Astrocyte (in vitro differentiated cells and primary cell): ENCODE data around the gene PTPN14. TPM values are rescaled to one million over a fixed set of nuclear protein-coding genes. Genes with fewer than 3 reads are reported as not detected.

Source experiments
- DNase-seq: peaks from one replicate; pipeline ENCODE4 v3.0.0-alpha.2; 2010; ENCODE audit warnings: low read depth
- FAIRE-seq: peaks from 2 replicates; lab custom pipeline; 2011; peaks lifted over from hg19 to GRCh38; lab: Jason Lieb, UNC
- H2AFZ ChIP-seq: 2 replicates; pipeline ENCODE4 v1.6.0; 2012; ENCODE audit warnings: low read depth, low read length, inconsistent platforms
- H3K27ac ChIP-seq: 2 replicates; pipeline ENCODE4 v1.5.1; 2011; ENCODE audit warnings: low read depth, low read length, inconsistent platforms
- H3K27me3 ChIP-seq: 2 replicates; pipeline ENCODE4 v1.6.0; 2011; ENCODE audit warnings: low read length, inconsistent platforms; ENCODE audit not compliant: insufficient read depth
- H3K36me3 ChIP-seq: 2 replicates; pipeline ENCODE4 v1.5.1; 2011; ENCODE audit warnings: low read length, inconsistent platforms; ENCODE audit not compliant: insufficient read depth
- H3K4me1 ChIP-seq: 2 replicates; pipeline ENCODE4 v1.5.1; 2011; ENCODE audit warnings: low read length, inconsistent platforms; ENCODE audit not compliant: insufficient read depth
- H3K4me2 ChIP-seq: 2 replicates; pipeline ENCODE4 v1.6.0; 2012; ENCODE audit warnings: low read length, inconsistent platforms
- H3K4me3 ChIP-seq: 2 replicates; pipeline ENCODE4 v1.5.1; 2011; ENCODE audit warnings: low read depth, mild to moderate bottlenecking, low read length, inconsistent platforms; ENCODE audit not compliant: insufficient read depth
- H3K79me2 ChIP-seq: 2 replicates; pipeline ENCODE4 v1.6.0; 2012; ENCODE audit warnings: mild to moderate bottlenecking, low read length, inconsistent platforms; ENCODE audit not compliant: insufficient read depth
- H3K9ac ChIP-seq: 2 replicates; pipeline ENCODE4 v1.6.0; 2012; ENCODE audit warnings: mild to moderate bottlenecking, low read length, inconsistent platforms
- H3K9me3 ChIP-seq: 2 replicates; pipeline ENCODE4 v1.5.1; 2012; ENCODE audit warnings: low read depth, mild to moderate bottlenecking, low read length, inconsistent platforms; ENCODE audit not compliant: insufficient read depth
- H4K20me1 ChIP-seq: 2 replicates; pipeline ENCODE4 v1.6.0; 2012; ENCODE audit warnings: low read length, inconsistent platforms; ENCODE audit not compliant: insufficient read depth
- H3K27ac Mint-ChIP-seq: one replicate; pipeline ENCODE4 v1.8.0; 2021; ENCODE audit warnings: mild to moderate bottlenecking, mixed read lengths; ENCODE audit not compliant: unreplicated experiment
- H3K27me3 Mint-ChIP-seq: one replicate; pipeline ENCODE4 v1.8.0; 2021; ENCODE audit warnings: low read depth, mixed read lengths; ENCODE audit not compliant: unreplicated experiment
- H3K36me3 Mint-ChIP-seq: one replicate; pipeline ENCODE4 v1.8.0; 2021; ENCODE audit warnings: low read depth, mixed read lengths; ENCODE audit not compliant: unreplicated experiment
- H3K4me1 Mint-ChIP-seq: one replicate; pipeline ENCODE4 v1.8.0; 2021; ENCODE audit warnings: low read depth, mixed read lengths; ENCODE audit not compliant: unreplicated experiment
- H3K4me3 Mint-ChIP-seq: one replicate; pipeline ENCODE4 v1.8.0; 2021; ENCODE audit warnings: mild to moderate bottlenecking, moderate library complexity, mixed read lengths; ENCODE audit not compliant: unreplicated experiment
- H3K9me3 Mint-ChIP-seq: one replicate; pipeline ENCODE4 v1.8.0; 2021; ENCODE audit warnings: mild to moderate bottlenecking, mixed read lengths; ENCODE audit not compliant: unreplicated experiment
- EZH2 ChIP-seq: IDR thresholded peaks from 2 replicates; pipeline ENCODE4 v1.6.1; 2012; ENCODE audit warnings: mild to moderate bottlenecking, low read length, inconsistent platforms; ENCODE audit not compliant: insufficient read depth
- total RNA-seq: library from RNA; stranded (reverse); gene quantifications from 2 replicates; pipeline ENCODE4 v1.2.1, GENCODE V29; 2021
- TF ChIP-seq, protein P1 (sequence below): IDR thresholded peaks from 2 replicates; pipeline ENCODE4 v1.5.1; 2011; ENCODE audit warnings: low read depth, mild to moderate bottlenecking, inconsistent platforms, low read length, moderate library complexity; ENCODE audit not compliant: insufficient read depth

Gene PTPN14
- total RNA-seq, 1 donor from 2014 or later = 177 TPM

DNA sequence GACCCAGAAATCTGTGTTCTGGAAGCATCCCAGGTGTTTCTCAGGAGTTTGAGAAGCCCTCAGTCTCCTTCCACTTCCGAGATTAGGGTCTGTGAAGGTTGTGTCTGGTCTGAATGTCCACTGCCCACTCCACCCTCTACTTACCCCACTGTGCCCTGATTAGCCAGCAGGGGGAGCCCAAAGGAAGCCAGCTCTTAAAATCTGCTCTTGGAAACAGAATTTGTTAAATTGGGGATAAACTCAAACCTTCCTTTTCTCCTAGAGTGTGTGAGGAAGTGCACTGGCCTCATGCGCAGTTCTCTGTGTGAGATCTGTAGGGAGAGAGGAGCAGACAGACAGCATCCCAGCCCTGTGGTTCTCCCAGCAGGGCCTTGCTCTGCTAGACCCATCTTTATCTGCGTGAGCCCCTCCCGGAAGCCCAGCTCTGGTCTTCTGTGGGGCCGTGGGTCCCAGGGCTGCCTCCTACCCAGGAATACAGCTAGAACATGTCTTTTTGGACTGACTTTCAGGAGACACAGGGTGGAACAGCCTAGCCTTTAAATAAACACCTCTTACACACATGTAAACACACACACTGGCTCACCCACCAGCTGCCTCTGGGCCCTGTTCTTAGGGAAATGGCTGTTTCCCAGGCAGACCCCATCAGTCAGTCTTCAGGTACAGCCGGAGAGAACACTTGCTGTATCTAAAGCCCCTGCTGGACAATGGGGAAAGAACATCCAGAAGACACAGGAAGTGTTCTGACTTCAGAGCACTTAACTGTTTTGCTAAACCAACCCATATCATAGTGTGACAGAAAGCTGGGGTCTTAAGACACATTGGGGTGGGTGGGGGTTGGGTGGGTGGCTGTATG is 218.2 kb downstream of the PTPN14 start:
- H3K27ac ChIP-seq = no peak overlapping the region

DNA sequence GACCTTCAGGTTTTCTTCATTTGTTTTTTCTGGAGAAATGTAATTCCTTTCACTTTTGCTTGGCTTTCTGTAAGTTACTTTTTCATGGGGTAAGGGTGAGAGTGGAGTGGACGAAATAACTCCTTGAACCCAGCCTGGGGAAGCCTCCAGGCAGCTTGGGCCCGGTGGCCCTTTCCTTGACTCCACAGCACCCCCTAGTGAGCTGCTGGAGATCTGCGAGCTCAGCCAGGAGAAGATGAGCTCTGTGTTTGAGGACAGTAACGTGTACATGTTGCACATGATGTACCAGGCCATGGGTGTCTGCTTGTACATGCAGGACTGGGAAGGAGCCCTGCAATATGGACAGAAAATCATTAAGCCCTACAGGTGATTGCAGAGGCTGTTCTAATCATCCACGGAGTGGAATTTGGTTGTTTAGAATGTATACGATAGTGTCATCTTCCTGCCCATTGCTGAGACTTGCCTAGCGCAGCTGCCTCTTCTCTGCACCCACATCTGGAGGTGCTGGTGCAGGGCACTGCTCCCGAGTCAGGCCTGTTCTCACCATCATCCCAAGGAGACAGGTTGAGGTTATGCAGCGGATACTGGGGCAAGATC is 219.5 kb downstream of the PTPN14 start:
- Mint-ChIP-seq H3K27me3 (no peaks in the 10 kb centered on the region), H3K4me1 (peaks cover 14% of the 10 kb centered on the region), H3K36me3 (peaks cover 5% of the 10 kb centered on the region), H3K9me3 (peaks cover 1% of the 10 kb centered on the region), H3K27ac (peak overlapping the region; percentile 84), H3K4me3 (no peak overlapping the region)
- no peaks in the 10 kb centered on the region for H3K9me3 ChIP-seq
- no peak overlapping the region for H3K4me2 ChIP-seq
- no peak overlapping the region for H3K4me3 ChIP-seq
- H3K4me1 ChIP-seq = no peaks in the 10 kb centered on the region
- no peaks in the 10 kb centered on the region for H3K27me3 ChIP-seq
- FAIRE-seq (no peak), DNase-seq (no peak)
- TF ChIP-seq, protein P1, sequence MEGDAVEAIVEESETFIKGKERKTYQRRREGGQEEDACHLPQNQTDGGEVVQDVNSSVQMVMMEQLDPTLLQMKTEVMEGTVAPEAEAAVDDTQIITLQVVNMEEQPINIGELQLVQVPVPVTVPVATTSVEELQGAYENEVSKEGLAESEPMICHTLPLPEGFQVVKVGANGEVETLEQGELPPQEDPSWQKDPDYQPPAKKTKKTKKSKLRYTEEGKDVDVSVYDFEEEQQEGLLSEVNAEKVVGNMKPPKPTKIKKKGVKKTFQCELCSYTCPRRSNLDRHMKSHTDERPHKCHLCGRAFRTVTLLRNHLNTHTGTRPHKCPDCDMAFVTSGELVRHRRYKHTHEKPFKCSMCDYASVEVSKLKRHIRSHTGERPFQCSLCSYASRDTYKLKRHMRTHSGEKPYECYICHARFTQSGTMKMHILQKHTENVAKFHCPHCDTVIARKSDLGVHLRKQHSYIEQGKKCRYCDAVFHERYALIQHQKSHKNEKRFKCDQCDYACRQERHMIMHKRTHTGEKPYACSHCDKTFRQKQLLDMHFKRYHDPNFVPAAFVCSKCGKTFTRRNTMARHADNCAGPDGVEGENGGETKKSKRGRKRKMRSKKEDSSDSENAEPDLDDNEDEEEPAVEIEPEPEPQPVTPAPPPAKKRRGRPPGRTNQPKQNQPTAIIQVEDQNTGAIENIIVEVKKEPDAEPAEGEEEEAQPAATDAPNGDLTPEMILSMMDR = peak; percentile 73
- no peak for TF ChIP-seq EZH2
- no peak overlapping the region for H3K9ac ChIP-seq
- no peak overlapping the region for H3K27ac ChIP-seq
- peaks cover 3% of the 10 kb centered on the region for H4K20me1 ChIP-seq
- no peak overlapping the region for H2AFZ ChIP-seq
- peaks cover 7% of the 10 kb centered on the region for H3K36me3 ChIP-seq
- no peaks in the 10 kb centered on the region for H3K79me2 ChIP-seq

More for the DNA sequence above, 218.2 kb downstream of the PTPN14 start:
- H3K4me1 ChIP-seq = no peaks in the 10 kb centered on the region
- FAIRE-seq (no peak), DNase-seq (peak; percentile 26)
- Mint-ChIP-seq H3K9me3 (peaks cover 1% of the 10 kb centered on the region), H3K4me1 (peaks cover 16% of the 10 kb centered on the region), H3K4me3 (no peak overlapping the region), H3K36me3 (peaks cover 10% of the 10 kb centered on the region), H3K27me3 (no peaks in the 10 kb centered on the region), H3K27ac (peak overlapping the region; percentile 72)
- TF ChIP-seq EZH2 = no peak
- TF ChIP-seq, protein P1 = peak; percentile 84
- H4K20me1 ChIP-seq = peaks cover 3% of the 10 kb centered on the region
- no peak overlapping the region for H3K4me2 ChIP-seq
- H3K36me3 ChIP-seq = peaks cover 5% of the 10 kb centered on the region
- H2AFZ ChIP-seq = no peak overlapping the region
- no peak overlapping the region for H3K4me3 ChIP-seq
- H3K9me3 ChIP-seq = no peaks in the 10 kb centered on the region
- H3K27me3 ChIP-seq = no peaks in the 10 kb centered on the region
- peak overlapping the region; percentile 29 for H3K9ac ChIP-seq
- H3K79me2 ChIP-seq = no peaks in the 10 kb centered on the region

DNA sequence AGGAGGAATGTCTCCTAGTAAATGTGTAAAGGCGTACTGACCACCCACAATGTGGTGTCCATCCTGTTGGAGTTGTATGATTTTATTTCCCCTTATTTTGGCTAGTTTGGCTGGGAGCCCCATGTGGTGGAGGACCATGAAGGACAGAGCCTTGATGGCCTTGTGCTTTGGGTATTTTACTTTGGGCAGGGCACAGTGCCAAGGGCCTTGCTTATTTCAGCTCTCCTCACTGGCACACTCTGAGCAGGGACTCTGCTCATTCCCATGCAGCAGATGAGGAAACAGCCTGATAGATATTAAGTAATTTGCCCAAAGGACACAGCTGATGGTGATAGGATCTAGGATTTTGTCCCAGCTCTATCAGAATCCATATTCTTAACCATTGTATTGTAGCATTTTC is 220.2 kb downstream of the PTPN14 start:
- Histone ChIP-seq H3K79me2 (no peaks in the 10 kb centered on the region), H3K4me1 (no peaks in the 10 kb centered on the region), H3K27ac (no peak overlapping the region), H3K9ac (no peak overlapping the region), H3K9me3 (no peaks in the 10 kb centered on the region), H3K27me3 (no peaks in the 10 kb centered on the region), H2AFZ (no peak overlapping the region), H3K4me2 (no peak overlapping the region), H4K20me1 (peaks cover 3% of the 10 kb centered on the region), H3K36me3 (peaks cover 7% of the 10 kb centered on the region), H3K4me3 (no peak overlapping the region)
- FAIRE-seq (no peak), DNase-seq (no peak)
- no peak for TF ChIP-seq EZH2
- TF ChIP-seq, protein P1 = no peak
- peaks cover 14% of the 10 kb centered on the region for H3K4me1 Mint-ChIP-seq
- H3K36me3 Mint-ChIP-seq = no peaks in the 10 kb centered on the region
- no peak overlapping the region for H3K4me3 Mint-ChIP-seq
- peak overlapping the region; percentile 84 for H3K27ac Mint-ChIP-seq
- H3K27me3 Mint-ChIP-seq = no peaks in the 10 kb centered on the region
- H3K9me3 Mint-ChIP-seq = peaks cover 1% of the 10 kb centered on the region
